ENCODE data around the gene RAI1. TPM values are rescaled to one million over a fixed set of nuclear protein-coding genes. Genes with fewer than 3 reads are reported as not detected.

RAI1 gene
- total RNA-seq, 2 donors from 2014 or later = 35.9 to 42.9 TPM

DNA sequence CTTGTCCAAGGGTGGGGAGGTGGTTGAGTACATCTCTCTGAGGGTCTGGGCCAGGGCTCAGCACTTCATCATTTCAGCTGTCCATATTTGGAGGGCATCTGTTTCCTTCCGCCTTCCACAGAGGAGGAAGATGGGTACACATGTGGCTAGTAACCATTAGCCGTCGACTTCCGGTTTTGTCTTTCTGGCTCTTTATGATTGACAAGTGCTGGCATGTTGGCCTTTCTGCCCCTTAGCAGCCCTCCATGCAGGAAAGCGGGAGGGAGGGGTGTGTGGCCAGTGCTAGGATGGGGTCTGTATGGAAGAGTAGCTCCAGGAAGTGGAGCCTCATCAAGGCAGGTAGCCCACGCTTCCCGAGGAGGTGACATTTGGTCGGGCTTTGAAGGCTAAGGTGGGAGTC, 69.6 kb downstream of the RAI1 start:
- TF ChIP-seq, protein P1, sequence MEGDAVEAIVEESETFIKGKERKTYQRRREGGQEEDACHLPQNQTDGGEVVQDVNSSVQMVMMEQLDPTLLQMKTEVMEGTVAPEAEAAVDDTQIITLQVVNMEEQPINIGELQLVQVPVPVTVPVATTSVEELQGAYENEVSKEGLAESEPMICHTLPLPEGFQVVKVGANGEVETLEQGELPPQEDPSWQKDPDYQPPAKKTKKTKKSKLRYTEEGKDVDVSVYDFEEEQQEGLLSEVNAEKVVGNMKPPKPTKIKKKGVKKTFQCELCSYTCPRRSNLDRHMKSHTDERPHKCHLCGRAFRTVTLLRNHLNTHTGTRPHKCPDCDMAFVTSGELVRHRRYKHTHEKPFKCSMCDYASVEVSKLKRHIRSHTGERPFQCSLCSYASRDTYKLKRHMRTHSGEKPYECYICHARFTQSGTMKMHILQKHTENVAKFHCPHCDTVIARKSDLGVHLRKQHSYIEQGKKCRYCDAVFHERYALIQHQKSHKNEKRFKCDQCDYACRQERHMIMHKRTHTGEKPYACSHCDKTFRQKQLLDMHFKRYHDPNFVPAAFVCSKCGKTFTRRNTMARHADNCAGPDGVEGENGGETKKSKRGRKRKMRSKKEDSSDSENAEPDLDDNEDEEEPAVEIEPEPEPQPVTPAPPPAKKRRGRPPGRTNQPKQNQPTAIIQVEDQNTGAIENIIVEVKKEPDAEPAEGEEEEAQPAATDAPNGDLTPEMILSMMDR (conservative IDR thresholded peaks at IDR 0.05) = no peak
- peaks cover 6% of the 10 kb centered on the region for H3K4me1 ChIP-seq (ENCODE audit: control insufficient read depth, insufficient read depth, low read length)
- peak overlapping the region; percentile 7 for H3K27ac ChIP-seq (ENCODE audit: low read depth, low read length)
- no peaks in the 10 kb centered on the region for H3K9me3 ChIP-seq (ENCODE audit: control insufficient read depth, low read length)
- Mint-ChIP-seq H3K27ac (peak overlapping the region; percentile 92), H3K9me3 (no peaks in the 10 kb centered on the region), H3K27me3 (ENCODE audit: insufficient read depth) (no peaks in the 10 kb centered on the region), H3K4me1 (peaks cover 36% of the 10 kb centered on the region), H3K4me3 (no peak overlapping the region), H3K36me3 (ENCODE audit: low read depth) (no peaks in the 10 kb centered on the region)
- no peaks in the 10 kb centered on the region for H3K27me3 ChIP-seq (ENCODE audit: control insufficient read depth, insufficient read depth, low read length, poor library complexity, severe bottlenecking)
- no peak overlapping the region for H3K4me3 ChIP-seq (ENCODE audit: low read length)
- H3K9ac ChIP-seq (ENCODE audit: extremely low read depth, low read length, poor library complexity, severe bottlenecking) = no peak overlapping the region
- H3K36me3 ChIP-seq (ENCODE audit: control insufficient read depth, insufficient read depth, low read length) = peaks cover 11% of the 10 kb centered on the region
- DNase-seq = no peak
- WGBS, 2 experiments (ENCODE audit: insufficient coverage in 1 of 2, insufficient read length in 1 of 2) = 86 to 87% methylated on average over 1 to 8 of the region's 8 CpGs

DNA sequence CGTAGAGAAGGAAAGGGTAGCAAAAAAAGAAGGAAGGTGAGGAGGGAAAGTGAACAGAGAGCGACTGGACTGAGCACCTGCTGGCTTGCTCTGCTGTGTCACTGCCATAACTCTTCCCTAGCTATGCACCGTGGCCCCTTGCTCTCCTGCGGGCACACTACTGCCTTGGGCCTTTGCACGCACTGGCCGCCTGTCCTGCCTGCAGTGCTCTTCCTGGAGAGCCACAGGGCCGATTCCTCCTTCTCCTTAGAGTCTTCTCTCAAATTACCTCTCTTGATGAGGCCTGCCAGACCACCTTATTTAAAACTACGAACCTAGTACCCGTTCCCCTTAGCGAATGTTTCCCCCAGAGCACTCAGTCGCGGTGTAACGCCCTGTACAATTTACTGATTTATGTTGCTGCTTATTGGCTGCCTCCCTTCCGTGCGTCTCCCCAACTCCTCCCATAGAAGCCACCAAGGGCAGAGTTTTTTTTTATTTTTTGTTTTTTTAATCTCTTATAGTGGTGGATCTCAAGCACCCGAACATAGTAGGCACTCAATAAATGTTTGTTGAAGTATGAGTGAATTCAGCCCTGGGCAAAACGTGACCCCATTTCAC, 70.3 kb downstream of the RAI1 start:
- peak overlapping the region; percentile 35 for H3K4me3 Mint-ChIP-seq
- no peaks in the 10 kb centered on the region for H3K9me3 Mint-ChIP-seq
- H3K36me3 Mint-ChIP-seq (ENCODE audit: low read depth) = no peaks in the 10 kb centered on the region
- H3K27ac ChIP-seq (ENCODE audit: low read depth, low read length) = peak overlapping the region; percentile 56
- H3K27me3 Mint-ChIP-seq (ENCODE audit: insufficient read depth) = no peaks in the 10 kb centered on the region
- H3K27ac Mint-ChIP-seq = peak overlapping the region; percentile 92
- H3K36me3 ChIP-seq (ENCODE audit: control insufficient read depth, insufficient read depth, low read length) = peaks cover 14% of the 10 kb centered on the region
- H3K27me3 ChIP-seq (ENCODE audit: control insufficient read depth, insufficient read depth, low read length, poor library complexity, severe bottlenecking) = no peaks in the 10 kb centered on the region
- TF ChIP-seq, protein P1 (conservative IDR thresholded peaks at IDR 0.05) = no peak
- no peaks in the 10 kb centered on the region for H3K9me3 ChIP-seq (ENCODE audit: control insufficient read depth, low read length)
- DNase-seq = peak; percentile 67
- peaks cover 6% of the 10 kb centered on the region for H3K4me1 ChIP-seq (ENCODE audit: control insufficient read depth, insufficient read depth, low read length)
- peaks cover 36% of the 10 kb centered on the region for H3K4me1 Mint-ChIP-seq
- WGBS, 2 experiments (ENCODE audit: insufficient coverage in 1 of 2, insufficient read length in 1 of 2) = 68 to 85% methylated on average over 4 to 17 of the region's 17 CpGs
- H3K9ac ChIP-seq (ENCODE audit: extremely low read depth, low read length, poor library complexity, severe bottlenecking) = peak overlapping the region; percentile 34
- no peak overlapping the region for H3K4me3 ChIP-seq (ENCODE audit: low read length)

DNA sequence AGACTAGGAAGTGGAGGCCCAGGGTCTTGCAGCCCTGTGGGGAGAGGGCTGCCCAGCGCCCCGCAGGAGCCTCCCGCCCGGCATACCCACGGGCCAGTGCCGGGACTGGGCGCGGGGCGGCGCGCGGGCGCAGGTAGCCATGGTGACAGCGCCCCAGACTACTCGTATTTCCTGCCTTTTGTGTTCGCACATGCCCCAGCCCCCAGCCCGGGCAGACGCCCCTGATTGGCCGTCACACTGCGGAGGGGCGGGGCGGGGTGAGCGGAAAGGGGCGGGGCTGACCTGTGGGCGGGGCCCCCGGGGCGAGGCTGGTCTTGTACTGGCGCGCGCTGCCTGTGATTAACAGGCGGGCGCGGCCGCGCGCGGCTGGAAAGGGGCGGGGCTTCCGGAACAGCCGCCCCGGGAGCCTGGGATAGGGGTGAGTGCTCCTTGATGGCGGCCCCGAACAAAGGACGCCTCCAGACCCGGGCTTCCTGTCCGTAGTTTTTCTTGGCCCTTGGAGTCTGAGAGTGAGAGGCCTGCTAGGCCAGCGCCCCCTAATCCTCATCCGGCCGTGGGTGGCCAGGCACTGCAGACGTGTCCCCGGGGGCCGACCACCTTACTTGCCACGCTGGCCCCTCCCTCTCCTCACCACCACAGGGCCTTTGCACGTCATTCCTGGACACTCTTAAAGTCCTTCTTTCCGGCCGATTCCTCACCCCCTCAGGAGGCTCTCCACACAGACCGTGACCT, 71.0 kb downstream of the RAI1 start:
- peaks cover 17% of the 10 kb centered on the region for H3K36me3 ChIP-seq (ENCODE audit: control insufficient read depth, insufficient read depth, low read length)
- H3K27me3 ChIP-seq (ENCODE audit: control insufficient read depth, insufficient read depth, low read length, poor library complexity, severe bottlenecking) = no peaks in the 10 kb centered on the region
- H3K27me3 Mint-ChIP-seq (ENCODE audit: insufficient read depth) = no peaks in the 10 kb centered on the region
- H3K4me3 Mint-ChIP-seq = peak overlapping the region; percentile 56
- no peaks in the 10 kb centered on the region for H3K9me3 Mint-ChIP-seq
- H3K4me3 ChIP-seq (ENCODE audit: low read length) = peak overlapping the region; percentile 70
- 16 to 17% methylated on average over 31 to 57 of the region's 57 CpGs for WGBS, 2 experiments (ENCODE audit: insufficient coverage in 1 of 2, insufficient read length in 1 of 2)
- H3K4me1 Mint-ChIP-seq = peaks cover 36% of the 10 kb centered on the region
- TF ChIP-seq, protein P1 (conservative IDR thresholded peaks at IDR 0.05) = peak; percentile 30
- DNase-seq = peak; percentile 100
- no peaks in the 10 kb centered on the region for H3K36me3 Mint-ChIP-seq (ENCODE audit: low read depth)
- peaks cover 6% of the 10 kb centered on the region for H3K4me1 ChIP-seq (ENCODE audit: control insufficient read depth, insufficient read depth, low read length)
- peak overlapping the region; percentile 34 for H3K9ac ChIP-seq (ENCODE audit: extremely low read depth, low read length, poor library complexity, severe bottlenecking)
- peak overlapping the region; percentile 93 for H3K27ac ChIP-seq (ENCODE audit: low read depth, low read length)
- peak overlapping the region; percentile 98 for H3K27ac Mint-ChIP-seq
- H3K9me3 ChIP-seq (ENCODE audit: control insufficient read depth, low read length) = no peaks in the 10 kb centered on the region

Data from endodermal cell (in vitro differentiated cells).